Cardiac muscle cell (in vitro differentiated cells and primary cell): ENCODE results near the gene PKP4. TPM values are rescaled to one million over a fixed set of nuclear protein-coding genes. Genes with fewer than 3 reads are reported as not detected.

Experiments
- DNase-seq, 2 donors: peaks; one replicate each; pipeline versions ENCODE4 v3.0.0 to v3.0.0-alpha.2; 2010 to 2017; ENCODE audit warnings: low read depth in 1 of 2, low spot score in 1 of 2
- H3K27ac ChIP-seq: fragments of 200-600 bp; sonication (generic); 2 replicates; pipeline ENCODE4 v1.5.1; 2016
- H3K27me3 ChIP-seq: fragments of 200-600 bp; sonication (generic); 2 replicates; pipeline ENCODE4 v1.6.0; 2016; ENCODE audit warnings: control low read depth
- H3K36me3 ChIP-seq: fragments of 200-600 bp; sonication (generic); 2 replicates; pipeline ENCODE4 v1.5.1; 2016; ENCODE audit warnings: control low read depth
- H3K4me1 ChIP-seq: fragments of 200-600 bp; sonication (generic); 2 replicates; pipeline ENCODE4 v1.8.1; 2017; ENCODE audit warnings: low read depth, mild to moderate bottlenecking, mixed run types
- H3K4me3 ChIP-seq: fragments of 200-600 bp; sonication (generic); 2 replicates; pipeline ENCODE4 v1.5.1; 2016; ENCODE audit warnings: mild to moderate bottlenecking
- H3K9me3 ChIP-seq: fragments of 200-600 bp; sonication (generic); 2 replicates; pipeline ENCODE4 v1.5.1; 2017; ENCODE audit warnings: low read depth, mild to moderate bottlenecking, control low read depth
- CTCF ChIP-seq: IDR thresholded peaks from 2 replicates; pipeline ENCODE4 v1.5.1; 2012; ENCODE audit warnings: low read depth, mild to moderate bottlenecking, low read length
- polyA plus RNA-seq: library from polyadenylated mRNA; unstranded; fragments of >200 nt; fragmentation: Nextera tagmentation; extraction: Ambion mirVana; gene quantifications from 2 replicates; pipeline ENCODE4 v1.2.1, GENCODE V29; 2016
- total RNA-seq: library from RNA; depleted of rRNA; stranded (reverse); fragments of >200 nt; gene quantifications from 2 replicates; pipeline ENCODE4 v1.2.3, GENCODE V29; 2016

PKP4 gene
- total and polyA plus RNA-seq, 2 experiments from 2014 or later, result 7.2 to 73.1 TPM

GRCh38 chr2:158719403-158719802 is 262.7 kb downstream of the PKP4 start:
- H3K4me3 ChIP-seq, result no peak overlapping the region
- H3K36me3 ChIP-seq, result no peaks in the 10 kb centered on the region
- peaks cover 8% of the 10 kb centered on the region for H3K4me1 ChIP-seq
- no peaks in the 10 kb centered on the region for H3K9me3 ChIP-seq
- TF ChIP-seq CTCF, result no peak
- no peaks in the 10 kb centered on the region for H3K27me3 ChIP-seq
- H3K27ac ChIP-seq, result no peak overlapping the region
- no peak for DNase-seq

- no peak for TF ChIP-seq CTCF
- Histone ChIP-seq H3K4me1 (peaks cover 8% of the 10 kb centered on the region), H3K4me3 (no peak overlapping the region), H3K27ac (no peak overlapping the region), H3K27me3 (no peaks in the 10 kb centered on the region), H3K9me3 (no peaks in the 10 kb centered on the region), H3K36me3 (no peaks in the 10 kb centered on the region)
- no peak for DNase-seq
These were observed 265.7 kb downstream of the PKP4 start for GRCh38 chr2:158722266-158723105.

GRCh38 chr2:158723181-158723838 is 266.6 kb downstream of the PKP4 start:
- Histone ChIP-seq H3K4me1 (peaks cover 3% of the 10 kb centered on the region), H3K27ac (no peak overlapping the region), H3K36me3 (no peaks in the 10 kb centered on the region), H3K4me3 (no peak overlapping the region), H3K27me3 (no peaks in the 10 kb centered on the region), H3K9me3 (no peaks in the 10 kb centered on the region)
- no peak for TF ChIP-seq CTCF
- DNase-seq, result no peak

GRCh38 chr2:158723921-158724802 is 267.4 kb downstream of the PKP4 start:
- peak; percentile 28 for TF ChIP-seq CTCF
- Histone ChIP-seq H3K27me3 (no peaks in the 10 kb centered on the region), H3K9me3 (no peaks in the 10 kb centered on the region), H3K27ac (no peak overlapping the region), H3K4me3 (no peak overlapping the region), H3K4me1 (no peaks in the 10 kb centered on the region), H3K36me3 (no peaks in the 10 kb centered on the region)
- DNase-seq, result no peak

GRCh38 chr2:158724803-158725381 is 268.1 kb downstream of the PKP4 start:
- Histone ChIP-seq H3K27me3 (no peaks in the 10 kb centered on the region), H3K4me1 (no peaks in the 10 kb centered on the region), H3K9me3 (no peaks in the 10 kb centered on the region), H3K36me3 (no peaks in the 10 kb centered on the region), H3K4me3 (no peak overlapping the region), H3K27ac (no peak overlapping the region)
- no peak for TF ChIP-seq CTCF
- no peak for DNase-seq
